Measurements from ENCODE around the gene ERO1A. TPM values are rescaled to one million over a fixed set of nuclear protein-coding genes. Genes with fewer than 3 reads are reported as not detected.

The ERO1A gene
- total and polyA plus RNA-seq, 9 of the 15 experiments (the other 6 are each of a cell fraction or from before 2014, with no cell fraction given): 11.0 to 46.2 (median 27.6) TPM

DNA sequence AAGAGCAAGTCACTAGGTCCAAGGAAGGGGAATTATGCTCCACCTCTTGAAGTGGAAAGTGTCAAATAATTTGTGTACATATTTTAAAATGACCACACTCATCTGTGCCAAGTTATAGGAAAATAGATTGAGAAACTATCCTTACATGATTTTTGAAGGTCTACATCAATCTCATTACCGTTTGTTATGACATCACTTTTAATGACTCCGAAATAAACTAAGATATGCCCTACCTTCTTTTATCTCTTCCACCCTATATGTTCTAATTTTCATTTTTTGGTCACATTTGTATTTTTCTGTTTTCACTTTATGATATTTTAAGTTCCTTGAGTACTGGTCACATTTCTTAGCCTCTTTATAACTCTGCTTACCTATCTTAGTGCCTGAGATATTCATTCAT, 8.3 kb upstream of the ERO1A start:
- no peak for ATAC-seq
- Histone ChIP-seq H3K36me3 (ENCODE audit: control insufficient read depth, insufficient read depth, low read length) (peaks cover 3% of the 10 kb centered on the region; the same call in 2 of the 3 replicates), H4K20me1 (replicated peaks; ENCODE audit: control insufficient read depth, insufficient read depth, low read length) (no peaks in the 10 kb centered on the region), H3K9me3 (replicated peaks; ENCODE audit: control insufficient read depth, insufficient read depth, low read depth, low read length) (no peaks in the 10 kb centered on the region), H2AFZ (ENCODE audit: low read depth, low read length) (no peak overlapping the region), H3K4me1 (replicated peaks in 1 of 2; ENCODE audit: control insufficient read depth in 2 of 2, insufficient read depth in 2 of 2, low read length in 2 of 2) (peaks cover 0 to 3% of the 10 kb centered on the region in 2 experiments; a peak in 2 of 5 replicates), H3K27ac (ENCODE audit: extremely low read depth, low read depth, low read length) (no peak overlapping the region), H3K4me2 (ENCODE audit: insufficient read depth, low read length) (no peak overlapping the region), H3K27me3 (ENCODE audit: control insufficient read depth in 2 of 2, insufficient read depth in 2 of 2, low read length in 2 of 2) (no peaks in the 10 kb centered on the region), H3K9me1 (ENCODE audit: control insufficient read depth, insufficient read depth, low read length) (no peaks in the 10 kb centered on the region), H3K9ac (ENCODE audit: insufficient read depth in 1 of 2, low read depth in 2 of 2, low read length in 2 of 2) (no peak overlapping the region), H3K79me2 (ENCODE audit: control insufficient read depth, insufficient read depth, low read length) (peaks cover 17% of the 10 kb centered on the region), H3K4me3 (no peak overlapping the region)
- no peak for FAIRE-seq
- DNase-seq (ENCODE audit: extremely low read depth in 1 of 4, low spot score in 3 of 4): no peak
- in situ Hi-C loops (cut with MboI): no loop called here
- ChIA-PET CTCF (ENCODE audit: low intra/inter-chr PET ratio) (no interaction called here), POLR2A (interaction anchor here (0.7 kb wide), 1 partner anchor 18 kb away, joined by 3 read pairs; no protein-coding TSS in a partner anchor)
- no TSS peak for BruUV-seq (replicated peaks)
- 47% methylated on average over 2 of the region's 2 CpGs for WGBS (ENCODE audit: insufficient coverage, low coverage, missing lambda C conversion rate)
- intact Hi-C loops (cut with micrococcal nuclease): no loop called here
- TF ChIP-seq, protein P1, sequence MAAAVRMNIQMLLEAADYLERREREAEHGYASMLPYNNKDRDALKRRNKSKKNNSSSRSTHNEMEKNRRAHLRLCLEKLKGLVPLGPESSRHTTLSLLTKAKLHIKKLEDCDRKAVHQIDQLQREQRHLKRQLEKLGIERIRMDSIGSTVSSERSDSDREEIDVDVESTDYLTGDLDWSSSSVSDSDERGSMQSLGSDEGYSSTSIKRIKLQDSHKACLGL (CRISPR knock-in tag; IDR thresholded peaks at IDR 0.05; ENCODE audit: borderline replicate concordance, poor library complexity, severe bottlenecking): no peak
- TF ChIP-seq PHTF2 (CRISPR knock-in tag; IDR thresholded peaks at IDR 0.05) (no peak), ZNF347 (CRISPR knock-in tag; IDR thresholded peaks at IDR 0.05; ENCODE audit: low read depth) (no peak), ZNF165 (CRISPR knock-in tag; IDR thresholded peaks at IDR 0.05; ENCODE audit: borderline replicate concordance) (no peak), IRF2 (CRISPR knock-in tag; IDR thresholded peaks at IDR 0.05) (no peak), SLC30A9 (CRISPR knock-in tag; IDR thresholded peaks at IDR 0.05) (no peak)
- TF ChIP-seq, protein P2, sequence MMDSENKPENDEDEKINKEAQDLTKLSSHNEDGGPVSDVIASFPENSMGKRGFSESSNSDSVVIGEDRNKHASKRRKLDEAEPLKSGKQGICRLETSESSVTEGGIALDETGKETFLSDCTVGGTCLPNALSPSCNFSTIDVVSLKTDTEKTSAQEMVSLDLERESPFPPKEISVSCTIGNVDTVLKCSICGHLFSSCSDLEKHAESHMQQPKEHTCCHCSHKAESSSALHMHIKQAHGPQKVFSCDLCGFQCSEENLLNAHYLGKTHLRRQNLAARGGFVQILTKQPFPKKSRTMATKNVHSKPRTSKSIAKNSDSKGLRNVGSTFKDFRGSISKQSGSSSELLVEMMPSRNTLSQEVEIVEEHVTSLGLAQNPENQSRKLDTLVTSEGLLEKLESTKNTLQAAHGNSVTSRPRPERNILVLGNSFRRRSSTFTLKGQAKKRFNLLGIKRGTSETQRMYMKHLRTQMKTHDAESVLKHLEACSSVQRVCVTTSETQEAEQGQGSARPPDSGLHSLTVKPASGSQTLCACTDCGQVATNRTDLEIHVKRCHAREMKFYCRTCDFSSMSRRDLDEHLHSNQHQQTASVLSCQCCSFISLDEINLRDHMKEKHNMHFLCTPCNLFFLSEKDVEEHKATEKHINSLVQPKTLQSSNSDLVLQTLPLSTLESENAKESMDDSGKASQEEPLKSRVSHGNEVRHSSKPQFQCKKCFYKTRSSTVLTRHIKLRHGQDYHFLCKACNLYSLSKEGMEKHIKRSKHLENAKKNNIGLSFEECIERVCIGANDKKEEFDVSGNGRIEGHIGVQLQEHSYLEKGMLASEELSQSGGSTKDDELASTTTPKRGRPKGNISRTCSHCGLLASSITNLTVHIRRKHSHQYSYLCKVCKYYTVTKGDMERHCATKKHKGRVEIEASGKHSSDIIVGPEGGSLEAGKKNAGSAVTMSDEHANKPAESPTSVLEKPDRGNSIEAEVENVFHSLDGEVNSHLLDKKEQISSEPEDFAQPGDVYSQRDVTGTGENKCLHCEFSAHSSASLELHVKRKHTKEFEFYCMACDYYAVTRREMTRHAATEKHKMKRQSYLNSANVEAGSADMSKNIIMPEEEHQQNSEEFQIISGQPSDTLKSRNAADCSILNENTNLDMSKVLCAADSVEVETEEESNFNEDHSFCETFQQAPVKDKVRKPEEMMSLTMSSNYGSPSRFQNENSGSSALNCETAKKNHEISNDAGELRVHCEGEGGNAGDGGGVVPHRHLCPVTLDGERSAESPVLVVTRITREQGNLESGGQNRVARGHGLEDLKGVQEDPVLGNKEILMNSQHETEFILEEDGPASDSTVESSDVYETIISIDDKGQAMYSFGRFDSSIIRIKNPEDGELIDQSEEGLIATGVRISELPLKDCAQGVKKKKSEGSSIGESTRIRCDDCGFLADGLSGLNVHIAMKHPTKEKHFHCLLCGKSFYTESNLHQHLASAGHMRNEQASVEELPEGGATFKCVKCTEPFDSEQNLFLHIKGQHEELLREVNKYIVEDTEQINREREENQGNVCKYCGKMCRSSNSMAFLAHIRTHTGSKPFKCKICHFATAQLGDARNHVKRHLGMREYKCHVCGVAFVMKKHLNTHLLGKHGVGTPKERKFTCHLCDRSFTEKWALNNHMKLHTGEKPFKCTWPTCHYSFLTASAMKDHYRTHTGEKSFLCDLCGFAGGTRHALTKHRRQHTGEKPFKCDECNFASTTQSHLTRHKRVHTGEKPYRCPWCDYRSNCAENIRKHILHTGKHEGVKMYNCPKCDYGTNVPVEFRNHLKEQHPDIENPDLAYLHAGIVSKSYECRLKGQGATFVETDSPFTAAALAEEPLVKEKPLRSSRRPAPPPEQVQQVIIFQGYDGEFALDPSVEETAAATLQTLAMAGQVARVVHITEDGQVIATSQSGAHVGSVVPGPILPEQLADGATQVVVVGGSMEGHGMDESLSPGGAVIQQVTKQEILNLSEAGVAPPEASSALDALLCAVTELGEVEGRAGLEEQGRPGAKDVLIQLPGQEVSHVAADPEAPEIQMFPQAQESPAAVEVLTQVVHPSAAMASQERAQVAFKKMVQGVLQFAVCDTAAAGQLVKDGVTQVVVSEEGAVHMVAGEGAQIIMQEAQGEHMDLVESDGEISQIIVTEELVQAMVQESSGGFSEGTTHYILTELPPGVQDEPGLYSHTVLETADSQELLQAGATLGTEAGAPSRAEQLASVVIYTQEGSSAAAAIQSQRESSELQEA (IDR thresholded peaks at IDR 0.05; ENCODE audit: low read depth): no peak
- TF ChIP-seq, protein P3, sequence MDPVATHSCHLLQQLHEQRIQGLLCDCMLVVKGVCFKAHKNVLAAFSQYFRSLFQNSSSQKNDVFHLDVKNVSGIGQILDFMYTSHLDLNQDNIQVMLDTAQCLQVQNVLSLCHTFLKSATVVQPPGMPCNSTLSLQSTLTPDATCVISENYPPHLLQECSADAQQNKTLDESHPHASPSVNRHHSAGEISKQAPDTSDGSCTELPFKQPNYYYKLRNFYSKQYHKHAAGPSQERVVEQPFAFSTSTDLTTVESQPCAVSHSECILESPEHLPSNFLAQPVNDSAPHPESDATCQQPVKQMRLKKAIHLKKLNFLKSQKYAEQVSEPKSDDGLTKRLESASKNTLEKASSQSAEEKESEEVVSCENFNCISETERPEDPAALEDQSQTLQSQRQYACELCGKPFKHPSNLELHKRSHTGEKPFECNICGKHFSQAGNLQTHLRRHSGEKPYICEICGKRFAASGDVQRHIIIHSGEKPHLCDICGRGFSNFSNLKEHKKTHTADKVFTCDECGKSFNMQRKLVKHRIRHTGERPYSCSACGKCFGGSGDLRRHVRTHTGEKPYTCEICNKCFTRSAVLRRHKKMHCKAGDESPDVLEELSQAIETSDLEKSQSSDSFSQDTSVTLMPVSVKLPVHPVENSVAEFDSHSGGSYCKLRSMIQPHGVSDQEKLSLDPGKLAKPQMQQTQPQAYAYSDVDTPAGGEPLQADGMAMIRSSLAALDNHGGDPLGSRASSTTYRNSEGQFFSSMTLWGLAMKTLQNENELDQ (CRISPR knock-in tag; IDR thresholded peaks at IDR 0.05; ENCODE audit: borderline replicate concordance): no peak
- TF ChIP-seq, protein P4, sequence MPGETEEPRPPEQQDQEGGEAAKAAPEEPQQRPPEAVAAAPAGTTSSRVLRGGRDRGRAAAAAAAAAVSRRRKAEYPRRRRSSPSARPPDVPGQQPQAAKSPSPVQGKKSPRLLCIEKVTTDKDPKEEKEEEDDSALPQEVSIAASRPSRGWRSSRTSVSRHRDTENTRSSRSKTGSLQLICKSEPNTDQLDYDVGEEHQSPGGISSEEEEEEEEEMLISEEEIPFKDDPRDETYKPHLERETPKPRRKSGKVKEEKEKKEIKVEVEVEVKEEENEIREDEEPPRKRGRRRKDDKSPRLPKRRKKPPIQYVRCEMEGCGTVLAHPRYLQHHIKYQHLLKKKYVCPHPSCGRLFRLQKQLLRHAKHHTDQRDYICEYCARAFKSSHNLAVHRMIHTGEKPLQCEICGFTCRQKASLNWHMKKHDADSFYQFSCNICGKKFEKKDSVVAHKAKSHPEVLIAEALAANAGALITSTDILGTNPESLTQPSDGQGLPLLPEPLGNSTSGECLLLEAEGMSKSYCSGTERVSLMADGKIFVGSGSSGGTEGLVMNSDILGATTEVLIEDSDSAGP (CRISPR knock-in tag; IDR thresholded peaks at IDR 0.05): no peak

Data from K562 (cell line).